Measurements from ENCODE around the gene MFAP2. TPM values are rescaled to one million over a fixed set of nuclear protein-coding genes. Genes with fewer than 3 reads are reported as not detected.
"Not testable (repeated sequence)": the region's sequence is repeated elsewhere in the genome, so short reads cannot be mapped to it uniquely, and the experiment has no call there.

Gene MFAP2
- total RNA-seq, 4 donors from 2014 or later, result 5.4 to 21.7 (median 10.2) TPM

- no peaks in the 10 kb centered on the region for H3K27me3 ChIP-seq
- peak overlapping the region in 3 of 4 donors; percentile 12 to 37 (median 13) for H3K4me3 ChIP-seq
- WGBS, result 72% methylated on average over 43 of the region's 51 CpGs
- peaks cover 0 to 7% (median 2%) of the 10 kb centered on the region in 4 donors for H3K4me1 ChIP-seq
- intact Hi-C loops (cut with DNase I), result no loop called here
- DNase-seq (ENCODE audit: extremely low spot score), result no peak
- TF ChIP-seq CTCF (IDR thresholded peaks at IDR 0.05) (no peak), POLR2AphosphoS5 (IDR thresholded peaks at IDR 0.05) (no peak), POLR2A (IDR thresholded peaks at IDR 0.05; ENCODE audit: low read depth) (no peak)
- no peak overlapping the region for H3K27ac ChIP-seq (replicated peaks in 1 of 4)
- H3K9me3 ChIP-seq, result no peaks in the 10 kb centered on the region
- peaks cover 9 to 97% (median 73%) of the 10 kb centered on the region in 4 donors for H3K36me3 ChIP-seq
Measured at GRCh38 chr1:16938351-16939321, 41.8 kb downstream of the MFAP2 start.

- WGBS, result 87% methylated on average over 16 of the region's 16 CpGs
- H3K4me3 ChIP-seq; H3K27me3 ChIP-seq; H3K9me3 ChIP-seq; DNase-seq (ENCODE audit: extremely low spot score); H3K27ac ChIP-seq (replicated peaks in 1 of 4); intact Hi-C loops (cut with DNase I); H3K4me1 ChIP-seq: not testable (repeated sequence)
- H3K36me3 ChIP-seq, result peaks cover 9 to 97% (median 69%) of the 10 kb centered on the region in 4 donors
Measured at GRCh38 chr1:16936580-16936979, 43.8 kb downstream of the MFAP2 start.

GRCh38 chr1:16933945-16934344 lies 46.5 kb downstream of the MFAP2 start:
- intact Hi-C loops (cut with DNase I); H3K9me3 ChIP-seq; H3K27ac ChIP-seq (replicated peaks in 1 of 4); H3K4me3 ChIP-seq; DNase-seq (ENCODE audit: extremely low spot score); H3K4me1 ChIP-seq; H3K27me3 ChIP-seq: not testable (repeated sequence)
- H3K36me3 ChIP-seq, result peaks cover 0 to 91% (median 65%) of the 10 kb centered on the region in 4 donors

- intact Hi-C loops (cut with DNase I); H3K4me1 ChIP-seq; DNase-seq (ENCODE audit: extremely low spot score); H3K27me3 ChIP-seq; H3K4me3 ChIP-seq; H3K27ac ChIP-seq (replicated peaks in 1 of 4); H3K9me3 ChIP-seq: not testable (repeated sequence)
- peaks cover 0 to 66% (median 47%) of the 10 kb centered on the region in 4 donors for H3K36me3 ChIP-seq
- WGBS, result 87% methylated on average over 17 of the region's 18 CpGs
Measured at GRCh38 chr1:16931206-16931934, 49.0 kb downstream of the MFAP2 start.

- not testable (repeated sequence) for H3K27ac ChIP-seq (replicated peaks in 1 of 4); H3K27me3 ChIP-seq; H3K4me1 ChIP-seq; DNase-seq (ENCODE audit: extremely low spot score); H3K9me3 ChIP-seq; H3K4me3 ChIP-seq
- intact Hi-C loops (cut with DNase I), result loop anchor here (10.0 kb wide), 1 partner anchor 205 kb away; no protein-coding TSS in a partner anchor
- H3K36me3 ChIP-seq, result peaks cover 0 to 53% (median 32%) of the 10 kb centered on the region in 4 donors
- 82% methylated on average over 20 of the region's 24 CpGs for WGBS
Measured at GRCh38 chr1:16929146-16930041, 51.0 kb downstream of the MFAP2 start.

- Histone ChIP-seq H3K27me3 (peaks cover 0 to 3% (median 0%) of the 10 kb centered on the region in 4 donors), H3K4me3 (no peak overlapping the region), H3K4me1 (peaks cover 0 to 8% (median 0%) of the 10 kb centered on the region in 4 donors), H3K27ac (replicated peaks in 1 of 4) (no peak overlapping the region), H3K36me3 (peaks cover 0 to 45% (median 28%) of the 10 kb centered on the region in 4 donors), H3K9me3 (no peaks in the 10 kb centered on the region)
- WGBS, result 84% methylated on average over 8 of the region's 13 CpGs
- no peak for TF ChIP-seq EP300 (IDR thresholded peaks at IDR 0.05)
- no peak for TF ChIP-seq POLR2A (IDR thresholded peaks at IDR 0.05; ENCODE audit: low read depth)
- no peak for TF ChIP-seq CTCF (IDR thresholded peaks at IDR 0.05)
- no peak for TF ChIP-seq POLR2AphosphoS5 (IDR thresholded peaks at IDR 0.05)
- intact Hi-C loops (cut with DNase I), result loop anchor here (10.0 kb wide), 1 partner anchor 203 kb away; no protein-coding TSS in a partner anchor
- no peak for DNase-seq (ENCODE audit: extremely low spot score)
Measured at GRCh38 chr1:16927711-16928485, 52.5 kb downstream of the MFAP2 start.
